HL-60 (cell line): ENCODE data around the gene IL22RA1.

ENCODE experiments used
- CTCF ChIP-seq: IDR thresholded peaks from one replicate; pipeline ENCODE4 v1.5.1; 2011; ENCODE audit warnings: low read length, control low read depth, inconsistent platforms; ENCODE audit not compliant: insufficient read depth
- GABPA ChIP-seq: IDR thresholded peaks from 2 replicates; pipeline ENCODE4 v1.6.1; 2012; ENCODE audit warnings: low read depth
- POLR2AphosphoS5 ChIP-seq: IDR thresholded peaks from 2 replicates; pipeline ENCODE4 v1.6.1; 2012; ENCODE audit warnings: low read depth
- TF ChIP-seq, protein P1 (sequence below): IDR thresholded peaks from 2 replicates; pipeline ENCODE4 v1.6.1; 2012; ENCODE audit warnings: low read depth; ENCODE audit not compliant: insufficient replicate concordance

DNA sequence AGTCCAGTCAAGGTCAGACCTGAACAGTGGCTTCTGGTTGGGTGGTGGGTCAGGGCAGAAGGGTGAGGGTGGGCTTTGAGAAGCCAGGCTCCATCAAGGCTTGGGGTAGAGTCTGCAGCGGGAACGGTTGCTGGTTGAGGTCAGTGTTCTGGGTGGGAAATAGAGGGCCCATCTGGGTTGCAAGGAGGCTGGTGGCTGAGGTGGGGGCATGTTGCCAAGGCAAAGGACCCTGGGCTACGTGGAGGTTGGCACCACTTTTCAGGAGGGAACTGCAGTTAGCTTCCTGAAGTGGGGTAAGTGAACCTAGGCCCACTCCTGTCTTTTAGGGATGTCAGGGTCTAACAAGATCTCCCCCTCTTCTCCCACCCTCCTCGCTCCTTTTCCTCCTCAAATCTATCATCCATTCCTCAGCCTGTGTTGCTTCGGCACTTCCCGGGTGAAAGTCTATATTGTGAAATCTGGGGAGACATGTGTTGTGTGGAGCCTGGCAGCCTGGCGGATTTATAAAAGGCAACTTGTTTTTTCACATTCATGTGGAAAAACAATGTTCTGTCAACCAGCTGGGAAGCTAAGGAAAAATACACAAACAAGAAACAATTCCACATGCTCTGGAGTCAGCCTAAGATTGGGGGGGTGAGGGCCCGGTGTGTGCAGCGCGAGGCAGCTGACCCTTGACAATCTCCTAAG, 1.5 kb downstream of the IL22RA1 start:
- TF ChIP-seq CTCF (no peak), POLR2AphosphoS5 (no peak), GABPA (no peak)
- TF ChIP-seq, protein P1, sequence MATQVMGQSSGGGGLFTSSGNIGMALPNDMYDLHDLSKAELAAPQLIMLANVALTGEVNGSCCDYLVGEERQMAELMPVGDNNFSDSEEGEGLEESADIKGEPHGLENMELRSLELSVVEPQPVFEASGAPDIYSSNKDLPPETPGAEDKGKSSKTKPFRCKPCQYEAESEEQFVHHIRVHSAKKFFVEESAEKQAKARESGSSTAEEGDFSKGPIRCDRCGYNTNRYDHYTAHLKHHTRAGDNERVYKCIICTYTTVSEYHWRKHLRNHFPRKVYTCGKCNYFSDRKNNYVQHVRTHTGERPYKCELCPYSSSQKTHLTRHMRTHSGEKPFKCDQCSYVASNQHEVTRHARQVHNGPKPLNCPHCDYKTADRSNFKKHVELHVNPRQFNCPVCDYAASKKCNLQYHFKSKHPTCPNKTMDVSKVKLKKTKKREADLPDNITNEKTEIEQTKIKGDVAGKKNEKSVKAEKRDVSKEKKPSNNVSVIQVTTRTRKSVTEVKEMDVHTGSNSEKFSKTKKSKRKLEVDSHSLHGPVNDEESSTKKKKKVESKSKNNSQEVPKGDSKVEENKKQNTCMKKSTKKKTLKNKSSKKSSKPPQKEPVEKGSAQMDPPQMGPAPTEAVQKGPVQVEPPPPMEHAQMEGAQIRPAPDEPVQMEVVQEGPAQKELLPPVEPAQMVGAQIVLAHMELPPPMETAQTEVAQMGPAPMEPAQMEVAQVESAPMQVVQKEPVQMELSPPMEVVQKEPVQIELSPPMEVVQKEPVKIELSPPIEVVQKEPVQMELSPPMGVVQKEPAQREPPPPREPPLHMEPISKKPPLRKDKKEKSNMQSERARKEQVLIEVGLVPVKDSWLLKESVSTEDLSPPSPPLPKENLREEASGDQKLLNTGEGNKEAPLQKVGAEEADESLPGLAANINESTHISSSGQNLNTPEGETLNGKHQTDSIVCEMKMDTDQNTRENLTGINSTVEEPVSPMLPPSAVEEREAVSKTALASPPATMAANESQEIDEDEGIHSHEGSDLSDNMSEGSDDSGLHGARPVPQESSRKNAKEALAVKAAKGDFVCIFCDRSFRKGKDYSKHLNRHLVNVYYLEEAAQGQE: no peak
